Measurements from ENCODE around the gene GPATCH4. TPM values are rescaled to one million over a fixed set of nuclear protein-coding genes. Genes with fewer than 3 reads are reported as not detected.

The GPATCH4 gene
- polyA plus RNA-seq, 1 experiment, result 23.1 TPM

GRCh38 chr1:156594190-156594589, 7.1 kb downstream of the GPATCH4 start:
- ChIA-PET POLR2A (interaction anchor here (0.6 to 1.0 kb wide), 2 partner anchors 20 to 93 kb away, joined by 3 to 4 read pairs; partner anchors contain the start of gene MEF2D), CTCF (interaction anchor here (0.8 to 1.0 kb wide), 4 partner anchors 14 to 148 kb away, joined by 3 to 5 read pairs (median 4); no protein-coding TSS in a partner anchor)
- no peak for TF ChIP-seq CTCF (IDR thresholded peaks at IDR 0.05; ENCODE audit: low read depth, low read length)
- no peak for DNase-seq (ENCODE audit: low read depth, low spot score)
- Histone ChIP-seq H3K4me3 (ENCODE audit: low read depth, low read length) (no peak overlapping the region), H3K9me3 (ENCODE audit: control insufficient read depth, insufficient read depth, low read length) (no peaks in the 10 kb centered on the region; the same call in 1 of the 2 replicates), H3K27ac (ENCODE audit: low read depth, low read length) (no peak overlapping the region), H3K27me3 (ENCODE audit: control insufficient read depth, insufficient read depth, low read length) (no peaks in the 10 kb centered on the region)

GRCh38 chr1:156593661-156593989, 7.7 kb downstream of the GPATCH4 start:
- ChIA-PET CTCF (interaction anchor here (0.5 to 1.0 kb wide), 3 partner anchors 15 to 210 kb away, joined by 3 to 5 read pairs (median 4); no protein-coding TSS in a partner anchor), POLR2A (interaction anchor here (0.6 to 1.0 kb wide), 2 partner anchors 19 to 93 kb away, joined by 3 to 4 read pairs; partner anchors contain the start of gene MEF2D)
- H3K4me3 ChIP-seq (ENCODE audit: low read depth, low read length), result no peak overlapping the region
- DNase-seq (ENCODE audit: low read depth, low spot score), result no peak
- H3K9me3 ChIP-seq (ENCODE audit: control insufficient read depth, insufficient read depth, low read length), result no peaks in the 10 kb centered on the region; the same call in 1 of the 2 replicates
- no peak overlapping the region for H3K27ac ChIP-seq (ENCODE audit: low read depth, low read length)
- H3K27me3 ChIP-seq (ENCODE audit: control insufficient read depth, insufficient read depth, low read length), result no peaks in the 10 kb centered on the region
- TF ChIP-seq CTCF (IDR thresholded peaks at IDR 0.05; ENCODE audit: low read depth, low read length), result no peak

- POLR2A ChIA-PET, result interaction anchor here (0.6 kb wide), 1 partner anchor 19 kb away, joined by 3 read pairs; no protein-coding TSS in a partner anchor
- CTCF ChIA-PET, result interaction anchor here (0.5 kb wide), 1 partner anchor 210 kb away, joined by 4 read pairs; no protein-coding TSS in a partner anchor
- no peak for DNase-seq (ENCODE audit: low read depth, low spot score)
- no peak for TF ChIP-seq CTCF (IDR thresholded peaks at IDR 0.05; ENCODE audit: low read depth, low read length)
- no peaks in the 10 kb centered on the region; the same call in 1 of the 2 replicates for H3K9me3 ChIP-seq (ENCODE audit: control insufficient read depth, insufficient read depth, low read length)
- H3K27ac ChIP-seq (ENCODE audit: low read depth, low read length), result no peak overlapping the region
- H3K27me3 ChIP-seq (ENCODE audit: control insufficient read depth, insufficient read depth, low read length), result no peaks in the 10 kb centered on the region
- 0 out of 2 replicates have a peak overlapping the region, but pooled peaks have one; percentile 84 for H3K4me3 ChIP-seq (ENCODE audit: low read depth, low read length)
Measured at GRCh38 chr1:156592910-156593660, 8.2 kb downstream of the GPATCH4 start.

- ChIA-PET POLR2A (interaction anchor here (0.9 to 1.3 kb wide), 3 partner anchors 21 to 143 kb away, joined by 3 to 6 read pairs (median 5); no protein-coding TSS in a partner anchor), CTCF (interaction anchor here (0.5 to 2.0 kb wide), 4 partner anchors 35 to 207 kb away, joined by 4 to 5 read pairs (median 4); no protein-coding TSS in a partner anchor)
Measured at GRCh38 chr1:156592158-156592909, 8.9 kb downstream of the GPATCH4 start.

More at GRCh38 chr1:156592158-156592909, 8.9 kb downstream of the GPATCH4 start:
- no peak for TF ChIP-seq CTCF (IDR thresholded peaks at IDR 0.05; ENCODE audit: low read depth, low read length)
- DNase-seq (ENCODE audit: low read depth, low spot score), result no peak
- Histone ChIP-seq H3K27ac (ENCODE audit: low read depth, low read length) (no peak overlapping the region), H3K4me3 (ENCODE audit: low read depth, low read length) (peak overlapping the region; percentile 84), H3K9me3 (ENCODE audit: control insufficient read depth, insufficient read depth, low read length) (no peaks in the 10 kb centered on the region; the same call in 1 of the 2 replicates), H3K27me3 (ENCODE audit: control insufficient read depth, insufficient read depth, low read length) (no peaks in the 10 kb centered on the region)
